OCI-LY1 (cell line): ENCODE results near the gene ZNF410.

Experiments used
- CTCF ChIP-seq: fragments of 200-600 bp; sonication (generic), shearing (Covaris generic); IDR thresholded peaks from 2 replicates; pipeline ENCODE4 v1.5.1; 2017; ENCODE audit warnings: mild to moderate bottlenecking, antibody characterized with exemption, low read length, moderate library complexity, mixed read lengths
- EZH2 ChIP-seq: fragments of 200-600 bp; sonication (generic), shearing (Covaris generic); IDR thresholded peaks from 2 replicates; pipeline ENCODE4 v1.8.0; 2017; ENCODE audit warnings: borderline replicate concordance, mixed run types, mild to moderate bottlenecking, antibody characterized with exemption, low read length, moderate library complexity, mixed read lengths

DNA sequence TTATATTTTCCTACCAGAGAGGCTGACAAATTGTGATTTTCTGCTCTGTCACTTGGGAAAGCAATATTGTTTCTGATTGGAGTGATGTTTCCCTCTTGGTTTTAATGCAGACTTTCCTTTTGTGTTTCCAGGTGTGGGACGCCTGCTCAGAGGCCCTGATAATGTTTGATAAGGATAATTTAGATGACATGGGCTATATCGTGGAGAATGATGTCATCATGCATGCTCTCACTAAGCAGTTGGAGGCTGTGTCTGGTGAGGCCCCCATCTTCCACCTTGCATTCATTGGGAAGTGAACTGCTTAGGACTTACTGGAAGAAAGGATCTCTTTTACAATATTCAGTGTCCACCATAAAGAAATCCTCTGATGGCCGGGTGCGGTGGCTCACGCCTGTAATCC lies 69.0 kb downstream of the ZNF410 start:
- TF ChIP-seq EZH2: no peak
- no peak for TF ChIP-seq CTCF
